ENCODE measurements around the gene TRIL.

Gene TRIL

GRCh38 chr7:28937619-28938018 lies 20.5 kb downstream of the TRIL start:
- no peak for DNase-seq

GRCh38 chr7:28937103-28937502 lies 21.0 kb downstream of the TRIL start:
- no peak for DNase-seq

GRCh38 chr7:28933846-28934320 lies 24.2 kb downstream of the TRIL start:
- DNase-seq, result no peak

GRCh38 chr7:28931565-28931964 lies 26.6 kb downstream of the TRIL start:
- DNase-seq, result no peak

- peak; percentile 84 to 89 for DNase-seq
Measured at GRCh38 chr7:28926871-28927597, 31.1 kb downstream of the TRIL start.

- peak; percentile 35 to 67 for DNase-seq
Measured at GRCh38 chr7:28922624-28923331, 35.4 kb downstream of the TRIL start.

- peak; percentile 6 to 72 for DNase-seq
Measured at GRCh38 chr7:28921822-28922221, 36.3 kb downstream of the TRIL start.

- no peak for DNase-seq
Measured at GRCh38 chr7:28920424-28920823, 37.7 kb downstream of the TRIL start.

GRCh38 chr7:28919510-28919909 lies 38.6 kb downstream of the TRIL start:
- DNase-seq, result no peak

- DNase-seq, result no peak
Measured at GRCh38 chr7:28908775-28909174, 49.4 kb downstream of the TRIL start.

GRCh38 chr7:28905464-28905863 lies 52.7 kb downstream of the TRIL start:
- DNase-seq, result no peak

GRCh38 chr7:28904578-28905048 lies 53.5 kb downstream of the TRIL start:
- DNase-seq, result peak; percentile 15 to 34

- no peak for DNase-seq
Measured at GRCh38 chr7:28903730-28904577, 54.2 kb downstream of the TRIL start.
